Ovary (tissue), 3 donors: ENCODE measurements around the gene PMPCA.

Source experiments
- CTCF ChIP-seq, 3 donors: fragments of 450-650 bp in 2 of 3; fragments of 200-600 bp in 1 of 3; IDR thresholded peaks; one replicate each; pipeline versions ENCODE4 v1.5.1 to v1.8.0; 2016 to 2022; ENCODE audit warnings: antibody characterized with exemption in 3 of 3, mild to moderate bottlenecking in 1 of 3
- EP300 ChIP-seq: sonication (generic); formaldehyde crosslinking; IDR thresholded peaks from one replicate; pipeline ENCODE4 v1.6.1; 2017; ENCODE audit warnings: antibody characterized with exemption
- donor health status: DM: no; HTN: no; CAD: no.

GRCh38 chr9:136451221-136451877, 40.9 kb downstream of the PMPCA start:
- TF ChIP-seq CTCF (IDR thresholded peaks at IDR 0.05) (no peak), EP300 (no peak)
